K562 (cell line): ENCODE data around the gene GGNBP2. TPM values are rescaled to one million over a fixed set of nuclear protein-coding genes. Genes with fewer than 3 reads are reported as not detected.

ENCODE experiments used
- C11orf30 ChIP-seq: fragments of 450-650 bp; IDR thresholded peaks from 2 replicates; pipeline ENCODE4 v1.6.1; 2016; ENCODE audit warnings: low read depth, mild to moderate bottlenecking
- CC2D1A ChIP-seq: fragments of 450-650 bp; IDR thresholded peaks from 2 replicates; pipeline ENCODE4 v1.6.1; 2017; ENCODE audit warnings: mild to moderate bottlenecking
- JUND ChIP-seq, 2 experiments: IDR thresholded peaks; 2 replicates in 1 of 2; 3 replicates in 1 of 2; pipeline ENCODE4 v1.6.1; 2011; ENCODE audit warnings: borderline replicate concordance in 2 of 2, low read depth in 2 of 2, low read length in 2 of 2, improper control_type of control experiment in 1 of 2, missing biosample characterization in 1 of 2, missing genetic modification characterization in 1 of 2, missing genetic modification reagents in 1 of 2
- NR4A1 ChIP-seq, 2 experiments: fragments of 250-450 bp in 1 of 2; fragments of 450-650 bp in 1 of 2; sonication (Bioruptor Pico) in 1 of 2; IDR thresholded peaks; 2 replicates each; pipeline versions ENCODE4 v1.4.0 to v1.6.1; 2016 to 2020; ENCODE audit warnings: mild to moderate bottlenecking in 2 of 2, missing compliant biosample characterization in 1 of 2, missing genetic modification characterization in 1 of 2, moderate library complexity in 1 of 2
- NRF1 ChIP-seq, 2 experiments: fragments of 450-650 bp; IDR thresholded peaks in 1 of 2; conservative IDR thresholded peaks in 1 of 2; 2 replicates each; pipeline ENCODE4 v1.6.1; 2014; ENCODE audit warnings: mild to moderate bottlenecking in 2 of 2
- ZFX ChIP-seq: sonication (generic); formaldehyde crosslinking; IDR thresholded peaks from 2 replicates; pipeline ENCODE4 v1.8.0; 2022; ENCODE audit warnings: mild to moderate bottlenecking, missing genetic modification reagents, moderate library complexity
- ZNF316 ChIP-seq: fragments of 450-650 bp; IDR thresholded peaks from 2 replicates; pipeline ENCODE4 v1.6.1; 2016
- ZNF518B ChIP-seq: fragments of 250-450 bp; sonication (Bioruptor Pico); IDR thresholded peaks from 2 replicates; pipeline ENCODE4 v1.5.0; 2021; ENCODE audit warnings: mild to moderate bottlenecking, moderate library complexity
- polyA plus RNA-seq, 8 experiments: library from polyadenylated mRNA; depleted of rRNA in 4 of 8; stranded (reverse) in 5 of 8; unstranded in 3 of 8; fragments of >200 nt; fragmentation: Nextera tagmentation in 2 of 8; fragmentation: Illumina TruSeq in 1 of 8; extraction: Ambion mirVana in 2 of 8; extraction: Trizol in 1 of 8; gene quantifications; 2 replicates each; pipeline versions ENCODE4 v1.2.1 to v1.2.3, GENCODE V29; 2011 to 2014; ENCODE audit warnings: inconsistent platforms in 1 of 8, missing spikeins in 1 of 8
- total RNA-seq, 7 experiments: library from RNA; depleted of rRNA in 6 of 7; stranded (reverse); fragments of >200 nt in 6 of 7; fragmentation: Illumina TruSeq in 2 of 7; extraction: Trizol in 2 of 7; gene quantifications; 2 replicates each; pipeline versions ENCODE4 v1.2.1 to v1.2.3, GENCODE V29; 2011 to 2021; ENCODE audit warnings: low replicate concordance in 1 of 7
- TF ChIP-seq, protein P1 (sequence below): fragments of 450-650 bp; conservative IDR thresholded peaks from 2 replicates; pipeline ENCODE4 v1.6.1; 2016; ENCODE audit warnings: missing genetic modification characterization, low read depth, mild to moderate bottlenecking, control low read depth, missing compliant biosample characterization
- TF ChIP-seq, protein P2 (sequence below): fragments of 450-650 bp; IDR thresholded peaks from 2 replicates; pipeline ENCODE4 v1.6.1; 2017; ENCODE audit warnings: antibody characterized with exemption
- TF ChIP-seq, protein P3 (sequence below): fragments of 250-450 bp; sonication (Bioruptor Pico); IDR thresholded peaks from 2 replicates; pipeline ENCODE4 v1.8.0; 2022; ENCODE audit warnings: moderate library complexity, mild to moderate bottlenecking, inconsistent platforms
- TF ChIP-seq, protein P4 (sequence below), 2 experiments: IDR thresholded peaks; 2 replicates each; pipeline ENCODE4 v1.6.1; 2011; ENCODE audit warnings: borderline replicate concordance in 1 of 2, control low read depth in 1 of 2, low read depth in 1 of 2, low read length in 1 of 2, mild to moderate bottlenecking in 1 of 2, mixed read lengths in 1 of 2, moderate library complexity in 1 of 2; ENCODE audit not compliant: insufficient read depth in 1 of 2, insufficient read length in 1 of 2, poor library complexity in 1 of 2, severe bottlenecking in 1 of 2; ENCODE audit errors: extremely low read depth in 1 of 2

Gene GGNBP2
- total and polyA plus RNA-seq, 9 of the 15 experiments (the other 6 are each of a cell fraction or from before 2014, with no cell fraction given): 35.7 to 96.6 (median 64.1) TPM

DNA sequence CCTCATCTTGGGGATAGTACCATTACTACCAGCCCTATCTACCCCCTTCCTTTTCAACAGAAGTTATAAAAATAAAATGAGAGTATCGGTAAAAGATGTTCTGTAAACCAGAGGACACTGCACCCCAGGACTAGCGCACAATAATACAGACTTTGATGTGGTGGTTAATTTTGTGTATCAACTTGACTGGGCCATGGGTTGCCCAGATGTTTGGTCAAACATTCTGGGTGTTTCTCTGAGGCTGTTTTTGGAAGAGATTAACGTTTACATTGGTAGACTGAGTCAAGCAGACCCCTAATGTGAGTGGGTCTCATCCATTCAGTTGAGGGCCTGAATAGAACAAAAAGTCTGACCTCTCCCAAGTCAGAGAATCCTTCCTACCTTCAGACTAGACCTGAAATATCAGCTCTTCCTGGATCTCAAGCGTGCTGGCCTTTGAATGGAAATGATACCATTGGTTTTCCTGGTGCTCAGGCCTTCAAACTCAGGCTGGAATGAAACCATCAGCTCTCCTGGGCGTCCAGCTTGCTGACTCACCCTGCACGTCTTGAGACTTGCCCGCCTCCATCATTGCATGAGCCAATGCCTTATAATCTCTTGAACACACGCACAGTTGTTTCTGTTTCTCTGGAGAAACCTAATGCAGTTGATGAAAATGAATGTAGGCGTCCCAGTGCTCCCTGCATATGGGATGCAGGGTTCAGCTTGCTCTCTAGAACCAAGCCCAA, 66.8 kb downstream of the GGNBP2 start (continued):
- TF ChIP-seq C11orf30: peak; percentile 93
- TF ChIP-seq JUND (IDR thresholded peaks at IDR 0.05; ENCODE audit: borderline replicate concordance, low read depth, low read length): peak; percentile 88
- TF ChIP-seq JUND (tag; IDR thresholded peaks at IDR 0.05; ENCODE audit: borderline replicate concordance, low read depth, low read length): peak; percentile 82; the same call in 1 of the 3 replicates
- peak; percentile 46 to 63 for TF ChIP-seq NRF1 (conservative IDR thresholded peaks at IDR 0.05 in 1 of 2, IDR thresholded peaks at IDR 0.05 in 1 of 2)
- TF ChIP-seq, protein P1, sequence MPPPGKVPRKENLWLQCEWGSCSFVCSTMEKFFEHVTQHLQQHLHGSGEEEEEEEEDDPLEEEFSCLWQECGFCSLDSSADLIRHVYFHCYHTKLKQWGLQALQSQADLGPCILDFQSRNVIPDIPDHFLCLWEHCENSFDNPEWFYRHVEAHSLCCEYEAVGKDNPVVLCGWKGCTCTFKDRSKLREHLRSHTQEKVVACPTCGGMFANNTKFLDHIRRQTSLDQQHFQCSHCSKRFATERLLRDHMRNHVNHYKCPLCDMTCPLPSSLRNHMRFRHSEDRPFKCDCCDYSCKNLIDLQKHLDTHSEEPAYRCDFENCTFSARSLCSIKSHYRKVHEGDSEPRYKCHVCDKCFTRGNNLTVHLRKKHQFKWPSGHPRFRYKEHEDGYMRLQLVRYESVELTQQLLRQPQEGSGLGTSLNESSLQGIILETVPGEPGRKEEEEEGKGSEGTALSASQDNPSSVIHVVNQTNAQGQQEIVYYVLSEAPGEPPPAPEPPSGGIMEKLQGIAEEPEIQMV (tag): no peak
- TF ChIP-seq NR4A1 (CRISPR knock-in tag; IDR thresholded peaks at IDR 0.05): no peak
- TF ChIP-seq NR4A1 (tag; IDR thresholded peaks at IDR 0.05): peak; percentile 73
- TF ChIP-seq, protein P2, sequence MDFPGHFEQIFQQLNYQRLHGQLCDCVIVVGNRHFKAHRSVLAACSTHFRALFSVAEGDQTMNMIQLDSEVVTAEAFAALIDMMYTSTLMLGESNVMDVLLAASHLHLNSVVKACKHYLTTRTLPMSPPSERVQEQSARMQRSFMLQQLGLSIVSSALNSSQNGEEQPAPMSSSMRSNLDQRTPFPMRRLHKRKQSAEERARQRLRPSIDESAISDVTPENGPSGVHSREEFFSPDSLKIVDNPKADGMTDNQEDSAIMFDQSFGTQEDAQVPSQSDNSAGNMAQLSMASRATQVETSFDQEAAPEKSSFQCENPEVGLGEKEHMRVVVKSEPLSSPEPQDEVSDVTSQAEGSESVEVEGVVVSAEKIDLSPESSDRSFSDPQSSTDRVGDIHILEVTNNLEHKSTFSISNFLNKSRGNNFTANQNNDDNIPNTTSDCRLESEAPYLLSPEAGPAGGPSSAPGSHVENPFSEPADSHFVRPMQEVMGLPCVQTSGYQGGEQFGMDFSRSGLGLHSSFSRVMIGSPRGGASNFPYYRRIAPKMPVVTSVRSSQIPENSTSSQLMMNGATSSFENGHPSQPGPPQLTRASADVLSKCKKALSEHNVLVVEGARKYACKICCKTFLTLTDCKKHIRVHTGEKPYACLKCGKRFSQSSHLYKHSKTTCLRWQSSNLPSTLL: no peak
- TF ChIP-seq CC2D1A: no peak
- TF ChIP-seq ZNF518B (CRISPR knock-in tag): no peak
- peak; percentile 56 for TF ChIP-seq ZFX (CRISPR knock-in tag)
- TF ChIP-seq, protein P3, sequence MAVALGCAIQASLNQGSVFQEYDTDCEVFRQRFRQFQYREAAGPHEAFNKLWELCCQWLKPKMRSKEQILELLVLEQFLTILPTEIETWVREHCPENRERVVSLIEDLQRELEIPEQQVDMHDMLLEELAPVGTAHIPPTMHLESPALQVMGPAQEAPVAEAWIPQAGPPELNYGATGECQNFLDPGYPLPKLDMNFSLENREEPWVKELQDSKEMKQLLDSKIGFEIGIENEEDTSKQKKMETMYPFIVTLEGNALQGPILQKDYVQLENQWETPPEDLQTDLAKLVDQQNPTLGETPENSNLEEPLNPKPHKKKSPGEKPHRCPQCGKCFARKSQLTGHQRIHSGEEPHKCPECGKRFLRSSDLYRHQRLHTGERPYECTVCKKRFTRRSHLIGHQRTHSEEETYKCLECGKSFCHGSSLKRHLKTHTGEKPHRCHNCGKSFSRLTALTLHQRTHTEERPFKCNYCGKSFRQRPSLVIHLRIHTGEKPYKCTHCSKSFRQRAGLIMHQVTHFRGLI (CRISPR knock-in tag): no peak
- TF ChIP-seq, protein P4, sequence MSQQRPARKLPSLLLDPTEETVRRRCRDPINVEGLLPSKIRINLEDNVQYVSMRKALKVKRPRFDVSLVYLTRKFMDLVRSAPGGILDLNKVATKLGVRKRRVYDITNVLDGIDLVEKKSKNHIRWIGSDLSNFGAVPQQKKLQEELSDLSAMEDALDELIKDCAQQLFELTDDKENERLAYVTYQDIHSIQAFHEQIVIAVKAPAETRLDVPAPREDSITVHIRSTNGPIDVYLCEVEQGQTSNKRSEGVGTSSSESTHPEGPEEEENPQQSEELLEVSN (IDR thresholded peaks at IDR 0.05; ENCODE audit: borderline replicate concordance in 1 of 2, extremely low read depth in 1 of 2, insufficient read depth in 1 of 2, insufficient read length in 1 of 2, low read depth in 1 of 2, low read length in 1 of 2, poor library complexity in 1 of 2, severe bottlenecking in 1 of 2): peak in 1 of 2 experiments; percentile 20
- TF ChIP-seq ZNF316: peak; percentile 89
